ENCODE results near the gene KCTD14.
"Not testable (repeated sequence)": the region's sequence is repeated elsewhere in the genome, so short reads cannot be mapped to it uniquely, and the experiment has no call there.

Gene KCTD14

DNA sequence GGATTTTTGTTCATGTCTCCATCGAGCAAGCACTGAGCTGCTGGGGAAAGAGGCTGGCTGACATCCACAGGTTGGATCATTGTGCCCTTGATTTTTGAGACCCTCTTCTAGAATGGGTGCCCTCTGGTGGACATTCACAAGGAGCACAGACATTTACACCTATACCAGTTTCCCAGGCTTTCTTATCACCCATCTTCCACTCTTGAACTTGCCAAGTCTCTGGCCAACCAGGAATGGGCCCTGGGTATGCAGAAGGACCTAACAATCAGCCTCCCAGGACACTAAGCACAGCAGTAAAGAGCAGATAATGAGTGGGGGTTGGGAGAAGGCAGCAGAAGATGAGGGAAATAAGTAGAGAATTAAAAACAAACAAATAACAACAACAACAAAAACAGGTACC lies 22.9 kb downstream of the KCTD14 start:
- TF ChIP-seq ZFX (IDR thresholded peaks at IDR 0.05; ENCODE audit: borderline replicate concordance), result no peak
- TF ChIP-seq, protein P1, sequence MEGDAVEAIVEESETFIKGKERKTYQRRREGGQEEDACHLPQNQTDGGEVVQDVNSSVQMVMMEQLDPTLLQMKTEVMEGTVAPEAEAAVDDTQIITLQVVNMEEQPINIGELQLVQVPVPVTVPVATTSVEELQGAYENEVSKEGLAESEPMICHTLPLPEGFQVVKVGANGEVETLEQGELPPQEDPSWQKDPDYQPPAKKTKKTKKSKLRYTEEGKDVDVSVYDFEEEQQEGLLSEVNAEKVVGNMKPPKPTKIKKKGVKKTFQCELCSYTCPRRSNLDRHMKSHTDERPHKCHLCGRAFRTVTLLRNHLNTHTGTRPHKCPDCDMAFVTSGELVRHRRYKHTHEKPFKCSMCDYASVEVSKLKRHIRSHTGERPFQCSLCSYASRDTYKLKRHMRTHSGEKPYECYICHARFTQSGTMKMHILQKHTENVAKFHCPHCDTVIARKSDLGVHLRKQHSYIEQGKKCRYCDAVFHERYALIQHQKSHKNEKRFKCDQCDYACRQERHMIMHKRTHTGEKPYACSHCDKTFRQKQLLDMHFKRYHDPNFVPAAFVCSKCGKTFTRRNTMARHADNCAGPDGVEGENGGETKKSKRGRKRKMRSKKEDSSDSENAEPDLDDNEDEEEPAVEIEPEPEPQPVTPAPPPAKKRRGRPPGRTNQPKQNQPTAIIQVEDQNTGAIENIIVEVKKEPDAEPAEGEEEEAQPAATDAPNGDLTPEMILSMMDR (IDR thresholded peaks at IDR 0.05), result peak; percentile 86
- H3K27ac ChIP-seq, result no peak overlapping the region

GRCh38 chr11:77999446-78000030 lies 23.5 kb downstream of the KCTD14 start:
- TF ChIP-seq ZFX (IDR thresholded peaks at IDR 0.05; ENCODE audit: borderline replicate concordance), result no peak
- TF ChIP-seq, protein P1 (IDR thresholded peaks at IDR 0.05), result no peak
- H3K27ac ChIP-seq, result no peak overlapping the region

- no peak for TF ChIP-seq ZFX (IDR thresholded peaks at IDR 0.05; ENCODE audit: borderline replicate concordance)
- TF ChIP-seq, protein P1 (IDR thresholded peaks at IDR 0.05), result no peak
- H3K27ac ChIP-seq, result peak within 1 kb of the TSS; percentile 82
Measured at GRCh38 chr11:77994434-77995362, 28.4 kb downstream of the KCTD14 start, which contains the start of gene INTS4. TSS of gene INTS4 (minus strand) at chr11:77994668. CDS start at chr11:77994643, 25 bp downstream.

- TF ChIP-seq ZFX (IDR thresholded peaks at IDR 0.05; ENCODE audit: borderline replicate concordance), result no peak
- TF ChIP-seq, protein P1 (IDR thresholded peaks at IDR 0.05), result no peak
- peak overlapping the region; percentile 82 for H3K27ac ChIP-seq
Measured at GRCh38 chr11:77993902-77994301, 29.2 kb downstream of the KCTD14 start.

GRCh38 chr11:77990981-77991380 lies 32.1 kb downstream of the KCTD14 start:
- TF ChIP-seq, protein P1 (IDR thresholded peaks at IDR 0.05), result no peak
- no peak for TF ChIP-seq ZFX (IDR thresholded peaks at IDR 0.05; ENCODE audit: borderline replicate concordance)

DNA sequence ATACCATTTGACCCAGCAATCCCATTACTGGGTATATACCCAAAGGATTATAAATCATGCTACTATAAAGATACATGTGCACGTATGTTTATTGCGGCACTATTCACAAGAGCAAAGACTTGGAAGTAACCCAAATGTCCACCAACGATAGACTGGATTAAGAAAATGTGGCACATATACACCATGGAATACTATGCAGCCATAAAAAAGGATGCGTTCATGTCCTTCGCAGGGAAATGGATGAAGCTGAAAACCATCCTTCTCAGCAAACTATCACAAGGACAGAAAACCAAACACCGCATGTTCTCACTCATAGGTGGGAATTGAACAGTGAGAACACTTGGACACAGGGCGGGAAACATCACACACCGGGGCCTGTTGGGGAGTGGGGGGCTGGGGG lies 36.6 kb downstream of the KCTD14 start:
- H3K27ac ChIP-seq, result not testable (repeated sequence)

More at GRCh38 chr11:77990981-77991380, 32.1 kb downstream of the KCTD14 start:
- H3K27ac ChIP-seq, result no peak overlapping the region

DNA sequence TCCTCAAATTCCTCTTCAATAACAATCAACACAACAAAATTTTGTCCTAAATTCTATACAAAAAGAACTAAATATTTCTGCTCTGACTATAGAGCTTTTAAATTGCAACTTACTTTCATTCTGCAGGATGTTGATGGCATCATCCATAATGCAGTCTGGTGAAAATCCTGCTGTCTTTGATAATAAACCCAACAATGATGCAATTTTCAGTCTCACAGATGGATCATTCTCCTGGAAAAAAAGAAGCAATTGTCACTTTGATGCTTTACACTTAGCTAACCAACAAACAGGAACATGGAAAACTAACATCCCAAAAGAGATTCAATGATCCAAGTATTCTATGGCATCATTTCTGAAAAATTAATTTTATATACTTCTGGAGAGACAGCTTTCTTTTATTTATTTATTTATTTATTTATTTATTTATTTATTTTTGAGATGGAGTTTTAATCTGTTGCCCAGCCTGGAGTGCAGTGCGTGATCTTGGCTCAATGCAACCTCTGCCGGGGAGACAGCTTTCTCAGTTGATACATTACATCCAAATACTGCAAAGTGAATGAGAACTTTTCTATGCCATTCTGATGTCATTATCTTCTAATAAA lies 41.6 kb downstream of the KCTD14 start:
- H3K27ac ChIP-seq, result no peak overlapping the region
- no peak for TF ChIP-seq ZFX (IDR thresholded peaks at IDR 0.05; ENCODE audit: borderline replicate concordance)

GRCh38 chr11:77968337-77968736 lies 54.7 kb downstream of the KCTD14 start:
- no peak for TF ChIP-seq ZFX (IDR thresholded peaks at IDR 0.05; ENCODE audit: borderline replicate concordance)
- TF ChIP-seq, protein P1 (IDR thresholded peaks at IDR 0.05), result no peak
- peak overlapping the region; percentile 9; the same call in 1 of the 2 replicates for H3K27ac ChIP-seq

All from 22Rv1 (cell line).